ENCODE measurements around the gene DHRS2. TPM values are rescaled to one million over a fixed set of nuclear protein-coding genes. Genes with fewer than 3 reads are reported as not detected.
A peak's percentile ranks its signal among the peaks of the same experiment; 100 is the strongest.

Gene DHRS2
- total and polyA plus RNA-seq, 2 of the 13 experiments (the other 11 are each of a cell fraction or from before 2014, with no cell fraction given): 1,621 to 3,021 TPM

DNA sequence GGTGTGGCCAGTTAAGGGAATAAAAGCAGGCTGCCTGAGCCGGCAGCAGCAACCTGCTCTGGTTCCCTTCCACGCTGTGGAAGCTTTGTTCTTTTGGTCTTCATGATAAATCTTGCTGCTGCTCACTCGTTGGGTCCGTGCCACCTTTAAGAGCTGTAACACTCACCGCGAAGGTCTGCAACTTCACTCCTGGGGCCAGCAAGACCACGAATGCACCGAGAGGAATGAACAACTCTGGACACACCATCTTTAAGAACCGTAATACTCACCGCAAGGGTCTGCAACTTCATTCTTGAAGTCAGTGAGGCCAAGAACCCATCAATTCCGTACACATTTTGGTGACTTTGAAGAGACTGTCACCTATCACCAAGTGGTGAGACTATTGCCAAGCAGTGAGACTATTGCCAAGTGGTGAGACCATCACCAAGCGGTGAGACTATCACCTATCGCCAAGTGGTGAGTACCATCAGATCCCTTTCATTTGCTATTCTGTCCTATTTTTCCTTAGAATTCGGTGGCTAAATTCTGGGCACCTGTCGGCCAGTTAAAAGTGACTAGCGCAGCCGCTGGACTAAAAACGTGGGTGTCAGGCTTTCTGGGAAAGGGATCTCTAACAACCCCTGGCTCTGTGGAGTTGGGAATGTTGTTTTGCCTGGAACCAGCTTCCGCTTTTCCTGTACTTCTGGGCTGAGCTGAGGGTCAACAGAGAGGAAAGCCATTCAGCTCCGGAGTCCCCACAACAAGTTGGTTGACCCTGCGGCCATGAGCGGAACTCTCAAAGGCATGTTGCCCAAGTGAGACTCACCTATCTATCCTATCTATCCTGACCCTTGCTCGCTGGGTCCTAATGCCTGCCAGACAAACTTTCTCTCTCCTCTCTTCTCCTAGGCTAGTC, at the start of gene DHRS2 (continued):
- TF ChIP-seq HNRNPUL1 (IDR thresholded peaks at IDR 0.05; ENCODE audit: low read depth, low read length) (no peak), ZNF263 (CRISPR knock-in tag; IDR thresholded peaks at IDR 0.05) (no peak), NFRKB (IDR thresholded peaks at IDR 0.05) (no peak), FOXJ3 (CRISPR knock-in tag; IDR thresholded peaks at IDR 0.05; ENCODE audit: borderline replicate concordance) (no peak), ZNF331 (CRISPR knock-in tag; IDR thresholded peaks at IDR 0.05) (peak; percentile 97), ZNF549 (CRISPR knock-in tag; IDR thresholded peaks at IDR 0.05) (no peak), NFATC3 (CRISPR knock-in tag; IDR thresholded peaks at IDR 0.05) (peak; percentile 71), ZNF280B (CRISPR knock-in tag; IDR thresholded peaks at IDR 0.05; ENCODE audit: borderline replicate concordance) (no peak), ZNF670 (CRISPR knock-in tag; IDR thresholded peaks at IDR 0.05; ENCODE audit: borderline replicate concordance) (no peak), ZNF576 (CRISPR knock-in tag; IDR thresholded peaks at IDR 0.05) (no peak), ZC3H4 (CRISPR knock-in tag; IDR thresholded peaks at IDR 0.05; ENCODE audit: borderline replicate concordance) (peak; percentile 100), ZNF136 (CRISPR knock-in tag; IDR thresholded peaks at IDR 0.05; ENCODE audit: low read depth) (peak; percentile 94), MAFK (conservative IDR thresholded peaks at IDR 0.05 in 1 of 2, IDR thresholded peaks at IDR 0.05 in 1 of 2; ENCODE audit: low read length in 2 of 2) (peak in 1 of 2 experiments; percentile 6; a peak in 1 of 4 replicates), RXRA (CRISPR knock-in tag; IDR thresholded peaks at IDR 0.05) (peak; percentile 72), SALL1 (CRISPR knock-in tag; IDR thresholded peaks at IDR 0.05) (no peak), ZNF180 (CRISPR knock-in tag; IDR thresholded peaks at IDR 0.05; ENCODE audit: borderline replicate concordance, low read depth) (no peak)
- TF ChIP-seq, protein P1, sequence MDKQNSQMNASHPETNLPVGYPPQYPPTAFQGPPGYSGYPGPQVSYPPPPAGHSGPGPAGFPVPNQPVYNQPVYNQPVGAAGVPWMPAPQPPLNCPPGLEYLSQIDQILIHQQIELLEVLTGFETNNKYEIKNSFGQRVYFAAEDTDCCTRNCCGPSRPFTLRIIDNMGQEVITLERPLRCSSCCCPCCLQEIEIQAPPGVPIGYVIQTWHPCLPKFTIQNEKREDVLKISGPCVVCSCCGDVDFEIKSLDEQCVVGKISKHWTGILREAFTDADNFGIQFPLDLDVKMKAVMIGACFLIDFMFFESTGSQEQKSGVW (CRISPR knock-in tag; IDR thresholded peaks at IDR 0.05; ENCODE audit: borderline replicate concordance): no peak
- TF ChIP-seq, protein P2, sequence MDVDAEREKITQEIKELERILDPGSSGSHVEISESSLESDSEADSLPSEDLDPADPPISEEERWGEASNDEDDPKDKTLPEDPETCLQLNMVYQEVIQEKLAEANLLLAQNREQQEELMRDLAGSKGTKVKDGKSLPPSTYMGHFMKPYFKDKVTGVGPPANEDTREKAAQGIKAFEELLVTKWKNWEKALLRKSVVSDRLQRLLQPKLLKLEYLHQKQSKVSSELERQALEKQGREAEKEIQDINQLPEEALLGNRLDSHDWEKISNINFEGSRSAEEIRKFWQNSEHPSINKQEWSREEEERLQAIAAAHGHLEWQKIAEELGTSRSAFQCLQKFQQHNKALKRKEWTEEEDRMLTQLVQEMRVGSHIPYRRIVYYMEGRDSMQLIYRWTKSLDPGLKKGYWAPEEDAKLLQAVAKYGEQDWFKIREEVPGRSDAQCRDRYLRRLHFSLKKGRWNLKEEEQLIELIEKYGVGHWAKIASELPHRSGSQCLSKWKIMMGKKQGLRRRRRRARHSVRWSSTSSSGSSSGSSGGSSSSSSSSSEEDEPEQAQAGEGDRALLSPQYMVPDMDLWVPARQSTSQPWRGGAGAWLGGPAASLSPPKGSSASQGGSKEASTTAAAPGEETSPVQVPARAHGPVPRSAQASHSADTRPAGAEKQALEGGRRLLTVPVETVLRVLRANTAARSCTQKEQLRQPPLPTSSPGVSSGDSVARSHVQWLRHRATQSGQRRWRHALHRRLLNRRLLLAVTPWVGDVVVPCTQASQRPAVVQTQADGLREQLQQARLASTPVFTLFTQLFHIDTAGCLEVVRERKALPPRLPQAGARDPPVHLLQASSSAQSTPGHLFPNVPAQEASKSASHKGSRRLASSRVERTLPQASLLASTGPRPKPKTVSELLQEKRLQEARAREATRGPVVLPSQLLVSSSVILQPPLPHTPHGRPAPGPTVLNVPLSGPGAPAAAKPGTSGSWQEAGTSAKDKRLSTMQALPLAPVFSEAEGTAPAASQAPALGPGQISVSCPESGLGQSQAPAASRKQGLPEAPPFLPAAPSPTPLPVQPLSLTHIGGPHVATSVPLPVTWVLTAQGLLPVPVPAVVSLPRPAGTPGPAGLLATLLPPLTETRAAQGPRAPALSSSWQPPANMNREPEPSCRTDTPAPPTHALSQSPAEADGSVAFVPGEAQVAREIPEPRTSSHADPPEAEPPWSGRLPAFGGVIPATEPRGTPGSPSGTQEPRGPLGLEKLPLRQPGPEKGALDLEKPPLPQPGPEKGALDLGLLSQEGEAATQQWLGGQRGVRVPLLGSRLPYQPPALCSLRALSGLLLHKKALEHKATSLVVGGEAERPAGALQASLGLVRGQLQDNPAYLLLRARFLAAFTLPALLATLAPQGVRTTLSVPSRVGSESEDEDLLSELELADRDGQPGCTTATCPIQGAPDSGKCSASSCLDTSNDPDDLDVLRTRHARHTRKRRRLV (CRISPR knock-in tag; IDR thresholded peaks at IDR 0.05): no peak
- TF ChIP-seq, protein P3, sequence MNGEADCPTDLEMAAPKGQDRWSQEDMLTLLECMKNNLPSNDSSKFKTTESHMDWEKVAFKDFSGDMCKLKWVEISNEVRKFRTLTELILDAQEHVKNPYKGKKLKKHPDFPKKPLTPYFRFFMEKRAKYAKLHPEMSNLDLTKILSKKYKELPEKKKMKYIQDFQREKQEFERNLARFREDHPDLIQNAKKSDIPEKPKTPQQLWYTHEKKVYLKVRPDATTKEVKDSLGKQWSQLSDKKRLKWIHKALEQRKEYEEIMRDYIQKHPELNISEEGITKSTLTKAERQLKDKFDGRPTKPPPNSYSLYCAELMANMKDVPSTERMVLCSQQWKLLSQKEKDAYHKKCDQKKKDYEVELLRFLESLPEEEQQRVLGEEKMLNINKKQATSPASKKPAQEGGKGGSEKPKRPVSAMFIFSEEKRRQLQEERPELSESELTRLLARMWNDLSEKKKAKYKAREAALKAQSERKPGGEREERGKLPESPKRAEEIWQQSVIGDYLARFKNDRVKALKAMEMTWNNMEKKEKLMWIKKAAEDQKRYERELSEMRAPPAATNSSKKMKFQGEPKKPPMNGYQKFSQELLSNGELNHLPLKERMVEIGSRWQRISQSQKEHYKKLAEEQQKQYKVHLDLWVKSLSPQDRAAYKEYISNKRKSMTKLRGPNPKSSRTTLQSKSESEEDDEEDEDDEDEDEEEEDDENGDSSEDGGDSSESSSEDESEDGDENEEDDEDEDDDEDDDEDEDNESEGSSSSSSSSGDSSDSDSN (CRISPR knock-in tag; IDR thresholded peaks at IDR 0.05): peak; percentile 83

Measured in HepG2 (cell line).